ENCODE data around the gene THOC2. TPM values are rescaled to one million over a fixed set of nuclear protein-coding genes. Genes with fewer than 3 reads are reported as not detected.

The THOC2 gene
- total RNA-seq, 4 donors from 2014 or later: 18.2 to 51.6 (median 22.3) TPM

DNA sequence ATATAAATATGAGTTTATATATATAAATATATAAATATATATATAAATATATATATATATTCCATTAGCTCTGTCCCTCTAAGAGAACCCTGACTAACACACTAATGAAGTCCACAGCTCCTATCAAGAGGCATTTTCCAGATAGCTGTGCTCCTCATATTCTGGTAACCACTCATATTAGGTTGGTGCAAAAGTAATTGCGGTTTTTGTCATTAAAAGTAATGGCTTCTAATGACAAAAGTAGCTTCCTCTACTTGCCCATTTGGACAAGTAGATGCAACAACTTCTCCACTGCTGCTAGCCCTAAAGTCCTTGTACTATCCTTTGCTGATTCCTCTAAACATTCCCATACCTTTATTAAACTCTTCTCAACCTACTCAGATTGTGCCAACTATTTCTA is 182.0 kb downstream of the THOC2 start:
- intact Hi-C loops (cut with DNase I; ENCODE audit: low total_unique reads) (no loop called here), in situ Hi-C loops (cut with MboI; ENCODE audit: low sequenced_read_pairs in 4 of 4) (no loop called here)
- Histone ChIP-seq H3K4me3 (no peak overlapping the region), H3K9me3 (no peaks in the 10 kb centered on the region), H3K36me3 (no peaks in the 10 kb centered on the region), H3K27ac (no peak overlapping the region), H3K4me1 (no peaks in the 10 kb centered on the region), H3K27me3 (no peaks in the 10 kb centered on the region)
- TF ChIP-seq, protein P1, sequence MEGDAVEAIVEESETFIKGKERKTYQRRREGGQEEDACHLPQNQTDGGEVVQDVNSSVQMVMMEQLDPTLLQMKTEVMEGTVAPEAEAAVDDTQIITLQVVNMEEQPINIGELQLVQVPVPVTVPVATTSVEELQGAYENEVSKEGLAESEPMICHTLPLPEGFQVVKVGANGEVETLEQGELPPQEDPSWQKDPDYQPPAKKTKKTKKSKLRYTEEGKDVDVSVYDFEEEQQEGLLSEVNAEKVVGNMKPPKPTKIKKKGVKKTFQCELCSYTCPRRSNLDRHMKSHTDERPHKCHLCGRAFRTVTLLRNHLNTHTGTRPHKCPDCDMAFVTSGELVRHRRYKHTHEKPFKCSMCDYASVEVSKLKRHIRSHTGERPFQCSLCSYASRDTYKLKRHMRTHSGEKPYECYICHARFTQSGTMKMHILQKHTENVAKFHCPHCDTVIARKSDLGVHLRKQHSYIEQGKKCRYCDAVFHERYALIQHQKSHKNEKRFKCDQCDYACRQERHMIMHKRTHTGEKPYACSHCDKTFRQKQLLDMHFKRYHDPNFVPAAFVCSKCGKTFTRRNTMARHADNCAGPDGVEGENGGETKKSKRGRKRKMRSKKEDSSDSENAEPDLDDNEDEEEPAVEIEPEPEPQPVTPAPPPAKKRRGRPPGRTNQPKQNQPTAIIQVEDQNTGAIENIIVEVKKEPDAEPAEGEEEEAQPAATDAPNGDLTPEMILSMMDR (IDR thresholded peaks at IDR 0.05 in 4 of 5, conservative IDR thresholded peaks at IDR 0.05 in 1 of 5): no peak
- no peak for TF ChIP-seq POLR2A (IDR thresholded peaks at IDR 0.05)
- ATAC-seq (no peak), DNase-seq (no peak)

Other genes with a start within 250 kb of the THOC2 start
- 10 to 100 TPM; 14.4 to 31.1 (median 26.8) TPM for gene XIAP, start 127.0 kb upstream of the THOC2 start, total RNA-seq
- gene STAG2, start 228.7 kb upstream of the THOC2 start, total RNA-seq: 10 to 100 TPM; 39.3 to 65.6 (median 55.5) TPM